HEK293T (cell line): ENCODE results near the gene CDC34.

Experiments
- HDGF ChIP-seq: fragments of 450-650 bp; IDR thresholded peaks from 2 replicates; pipeline ENCODE4 v1.6.1; 2017; ENCODE audit warnings: antibody characterized with exemption, borderline replicate concordance
- ZNF384 ChIP-seq: fragments of 450-650 bp; IDR thresholded peaks from 2 replicates; pipeline ENCODE4 v1.6.1; 2016

- TF ChIP-seq HDGF (no peak), ZNF384 (no peak)
Measured at GRCh38 chr19:491146-491741, 40.3 kb upstream of the CDC34 start.
